Endothelial cell of umbilical vein (primary cell): ENCODE data around the gene PGGHG. TPM values are rescaled to one million over a fixed set of nuclear protein-coding genes. Genes with fewer than 3 reads are reported as not detected.

Experiments
- BruUV-seq: library from RNA; stranded (reverse); fragments of 400-500 nt; replicated peaks from 2 replicates; lab custom pipeline; 2021; lab: Mats Ljungman, UMichigan
- CTCF ChIA-PET: fragments of 300-600, 350-600 bp; sonication (Branson Sonifier 250); formaldehyde crosslinking; loops from one replicate; lab custom pipeline; 2021; ENCODE audit warnings: antibody characterized with exemption, inconsistent platforms; lab: Charles Lee
- POLR2A ChIA-PET: fragments of 300-600, 350-600 bp; sonication (Branson Sonifier 250); formaldehyde crosslinking; loops from one replicate; lab custom pipeline; 2021; ENCODE audit warnings: antibody characterized with exemption, inconsistent platforms; lab: Charles Lee
- DNase-seq: peaks from one replicate; pipeline ENCODE4 v3.0.0-alpha.2; 2011; ENCODE audit warnings: low read depth, low spot score
- FAIRE-seq: peaks from 2 replicates; lab custom pipeline; 2011; peaks lifted over from hg19 to GRCh38; lab: Jason Lieb, UNC
- H2AFZ ChIP-seq: 2 replicates; pipeline ENCODE4 v1.6.0; 2012; ENCODE audit warnings: low read depth, low read length, control low read depth, inconsistent platforms
- H3K27ac ChIP-seq: 2 replicates; pipeline ENCODE4 v1.5.1; 2011; ENCODE audit warnings: low read depth, mild to moderate bottlenecking, control low read depth, low read length, moderate library complexity; ENCODE audit not compliant: insufficient read depth
- H3K27me3 ChIP-seq, 2 experiments: 2 replicates each; pipeline versions ENCODE4 v1.6.0 to v1.6.1; 2011; ENCODE audit warnings: low read length in 2 of 2, mixed read lengths in 1 of 2; ENCODE audit not compliant: control insufficient read depth in 2 of 2, insufficient read depth in 2 of 2
- H3K36me3 ChIP-seq, 2 experiments: 2 replicates in 1 of 2; 3 replicates in 1 of 2; pipeline ENCODE4 v1.5.1; 2011; ENCODE audit warnings: low read length in 2 of 2, mild to moderate bottlenecking in 1 of 2, moderate library complexity in 1 of 2; ENCODE audit not compliant: control insufficient read depth in 2 of 2, insufficient read depth in 2 of 2; ENCODE audit errors: extremely low read depth in 1 of 2
- H3K4me1 ChIP-seq: 3 replicates; pipeline ENCODE4 v1.5.1; 2011; ENCODE audit warnings: mild to moderate bottlenecking, low read length; ENCODE audit not compliant: control insufficient read depth, insufficient read depth; ENCODE audit errors: extremely low read depth
- H3K4me2 ChIP-seq: 2 replicates; pipeline ENCODE4 v1.6.1; 2011; ENCODE audit warnings: low read length, control low read depth, mixed read lengths; ENCODE audit not compliant: insufficient read depth
- H3K4me3 ChIP-seq, 3 experiments: fragments of 200-600 bp in 1 of 3; sonication (generic), shearing (Covaris generic) in 1 of 3; replicated peaks in 1 of 3; 2 replicates each; pipeline ENCODE4 v1.5.1; 2011 to 2016; ENCODE audit warnings: control low read depth in 3 of 3, low read length in 3 of 3, mild to moderate bottlenecking in 2 of 3, inconsistent platforms in 1 of 3, low read depth in 1 of 3, moderate library complexity in 1 of 3; ENCODE audit not compliant: insufficient read depth in 1 of 3
- H3K79me2 ChIP-seq: 2 replicates; pipeline ENCODE4 v1.6.0; 2012; ENCODE audit warnings: low read length, inconsistent platforms; ENCODE audit not compliant: control insufficient read depth, insufficient read depth
- H3K9ac ChIP-seq: replicated peaks from 2 replicates; pipeline ENCODE3; 2011; ENCODE audit warnings: low read length, control low read depth; ENCODE audit not compliant: insufficient read depth; ENCODE audit errors: extremely low read depth
- H3K9me1 ChIP-seq: replicated peaks from 3 replicates; pipeline ENCODE4 v1.6.0; 2011; ENCODE audit warnings: mild to moderate bottlenecking, low read length; ENCODE audit not compliant: control insufficient read depth, insufficient read depth; ENCODE audit errors: extremely low read depth
- H3K9me3 ChIP-seq: replicated peaks from 2 replicates; pipeline ENCODE4 v1.5.1; 2012; ENCODE audit warnings: low read length, inconsistent platforms; ENCODE audit not compliant: control insufficient read depth, insufficient read depth
- H4K20me1 ChIP-seq: replicated peaks from 2 replicates; pipeline ENCODE3; 2011; ENCODE audit warnings: mild to moderate bottlenecking, low read length; ENCODE audit not compliant: control insufficient read depth, insufficient read depth; ENCODE audit errors: extremely low read depth
- CTCF ChIP-seq, 2 donors: IDR thresholded peaks; 1 replicate in 1 of 2; 2 replicates in 1 of 2; pipeline ENCODE4 v1.5.1; 2011; ENCODE audit warnings: low read length in 2 of 2, mild to moderate bottlenecking in 2 of 2, moderate library complexity in 2 of 2, control low read depth in 1 of 2, inconsistent platforms in 1 of 2, low read depth in 1 of 2; ENCODE audit not compliant: insufficient read depth in 1 of 2; ENCODE audit errors: extremely low read depth in 1 of 2
- EZH2 ChIP-seq: IDR thresholded peaks from 2 replicates; pipeline ENCODE4 v1.6.1; 2012; ENCODE audit warnings: borderline replicate concordance, low read depth, mild to moderate bottlenecking, moderate library complexity, low read length, inconsistent platforms; ENCODE audit not compliant: severe bottlenecking
- FOS ChIP-seq: IDR thresholded peaks from 2 replicates; pipeline ENCODE4 v1.6.1; 2011; ENCODE audit warnings: mild to moderate bottlenecking, low read length, moderate library complexity, borderline replicate concordance; ENCODE audit not compliant: insufficient read depth
- GATA2 ChIP-seq: IDR thresholded peaks from 2 replicates; pipeline ENCODE4 v1.7.0; 2011; ENCODE audit warnings: low read depth, mild to moderate bottlenecking, moderate library complexity, mixed read lengths, low read length; ENCODE audit not compliant: insufficient read length, insufficient read depth
- JUN ChIP-seq: IDR thresholded peaks from 2 replicates; pipeline ENCODE4 v1.6.1; 2011; ENCODE audit warnings: borderline replicate concordance, low read depth; ENCODE audit not compliant: insufficient read length, insufficient read depth
- MAX ChIP-seq: IDR thresholded peaks from 2 replicates; pipeline ENCODE4 v1.6.1; 2011; ENCODE audit not compliant: insufficient read depth, insufficient read length
- MYC ChIP-seq: IDR thresholded peaks from one replicate; pipeline ENCODE4 v1.6.1; 2011; ENCODE audit warnings: mild to moderate bottlenecking, low read depth, low read length
- POLR2A ChIP-seq: IDR thresholded peaks from 2 replicates; pipeline ENCODE4 v1.6.1; 2012; ENCODE audit warnings: low read depth, mild to moderate bottlenecking, control low read depth, low read length
- POLR2AphosphoS5 ChIP-seq: IDR thresholded peaks from 2 replicates; pipeline ENCODE4 v1.6.1; 2012; ENCODE audit warnings: low read depth, mild to moderate bottlenecking, control low read depth, low read length, moderate library complexity; ENCODE audit not compliant: insufficient read depth
- dilution Hi-C: fragments of 300-500 bp; cut with MboI; formaldehyde crosslinking; loops from one replicate; pipeline ENCODE4 v1.15.0; 2019; ENCODE audit warnings: low sequenced_read_pairs; ENCODE audit not compliant: extremely low pct_ligation_motif_present
- intact Hi-C: fragments of 100-400 bp; cut with micrococcal nuclease; formaldehyde crosslinking; loops from one replicate; pipeline ENCODE4 v1.10.0; 2022
- polyA plus RNA-seq, 4 experiments: library from polyadenylated mRNA; depleted of rRNA in 3 of 4; stranded (reverse) in 3 of 4; unstranded in 1 of 4; fragments of >200 nt; gene quantifications; 2 replicates each; pipeline versions ENCODE4 v1.2.1 to v1.2.3, GENCODE V29; 2011 to 2012; ENCODE audit warnings: missing spikeins in 1 of 4
- total RNA-seq: library from RNA; stranded (reverse); gene quantifications from 2 replicates; pipeline ENCODE4 v1.2.3, GENCODE V29; 2021

Gene PGGHG
- total and polyA plus RNA-seq, 2 donors (not counting 3 experiments of a cell fraction or from before 2014, with no cell fraction given): 31.6 to 42.4 TPM

- no peak for FAIRE-seq
- no peak overlapping the region for H3K4me3 ChIP-seq
- no peaks in the 10 kb centered on the region for H3K79me2 ChIP-seq
- ChIA-PET POLR2A (no interaction called here), CTCF (interaction anchor here (1.4 kb wide), 1 partner anchor 24 kb away, joined by 3 read pairs; no protein-coding TSS in a partner anchor)
- no peak for TF ChIP-seq FOS
- no peak for TF ChIP-seq GATA2
- TF ChIP-seq POLR2AphosphoS5: no peak
- no peak for TF ChIP-seq POLR2A
- no peak for TF ChIP-seq CTCF (IDR thresholded peaks at IDR 0.05; ENCODE audit: extremely low read depth in 1 of 2, insufficient read depth in 1 of 2, low read depth in 1 of 2, low read length in 2 of 2)
- TF ChIP-seq MYC: no peak
- no peak for TF ChIP-seq MAX
- TF ChIP-seq EZH2: no peak
- TF ChIP-seq JUN: no peak
- no peak for DNase-seq
- intact Hi-C loops (no loop called here), dilution Hi-C loops (no loop called here)
- H3K9me1 ChIP-seq: no peaks in the 10 kb centered on the region
- no peak overlapping the region for H2AFZ ChIP-seq
- no peak overlapping the region for H3K27ac ChIP-seq
- H3K9ac ChIP-seq: no peak overlapping the region
- BruUV-seq: no TSS peak
- H3K4me2 ChIP-seq: no peak overlapping the region
- no peaks in the 10 kb centered on the region for H4K20me1 ChIP-seq
- no peaks in the 10 kb centered on the region for H3K9me3 ChIP-seq
- H3K27me3 ChIP-seq: peaks cover 28 to 33% of the 10 kb centered on the region in 2 experiments
- H3K4me1 ChIP-seq: peaks cover 3% of the 10 kb centered on the region
- H3K36me3 ChIP-seq: no peaks in the 10 kb centered on the region
Observed at GRCh38 chr11:285021-285893, 3.7 kb upstream of the PGGHG start.
